Stomach (tissue), 9 donors: ENCODE results near the gene CD151. TPM values are rescaled to one million over a fixed set of nuclear protein-coding genes. Genes with fewer than 3 reads are reported as not detected.

Source experiments
- DNase-seq, 2 donors: peaks; one replicate each; pipeline versions ENCODE4 v3.0.0 to v3.0.0-alpha.2; 2013 to 2019
- H3K27ac ChIP-seq, 5 donors: fragments of 200-600 bp in 4 of 5; sonication (generic) in 4 of 5; one replicate each; pipeline ENCODE4 v1.5.1; 2013 to 2019; ENCODE audit warnings: mild to moderate bottlenecking in 1 of 5, moderate library complexity in 1 of 5
- H3K27me3 ChIP-seq, 3 donors: fragments of 200-600 bp; sonication (generic); one replicate each; pipeline ENCODE4 v1.5.1; 2017 to 2019; ENCODE audit warnings: mixed run types in 1 of 3
- H3K36me3 ChIP-seq, 4 donors: fragments of 200-600 bp; sonication (generic); 1 replicate in 3 of 4; 2 replicates in 1 of 4; pipeline ENCODE4 v1.5.1; 2016 to 2019
- H3K4me1 ChIP-seq, 4 donors: fragments of 200-600 bp; sonication (generic); one replicate each; pipeline ENCODE4 v1.5.1; 2016 to 2019
- H3K4me3 ChIP-seq, 4 donors: fragments of 200-600 bp; sonication (generic) in 3 of 4; one replicate each; pipeline ENCODE4 v1.5.1; 2016 to 2019; ENCODE audit warnings: mild to moderate bottlenecking in 1 of 4
- H3K9me3 ChIP-seq, 4 donors: fragments of 200-600 bp; sonication (generic); one replicate each; pipeline ENCODE4 v1.5.1; 2016 to 2019
- CTCF ChIP-seq, 7 experiments: fragments of 450-650 bp in 4 of 7; fragments of 200-600 bp in 3 of 7; sonication (generic) in 3 of 7; IDR thresholded peaks; one replicate each; pipeline ENCODE4 v1.5.1; 2016 to 2019; ENCODE audit warnings: antibody characterized with exemption in 7 of 7, control low read depth in 2 of 7, mild to moderate bottlenecking in 1 of 7
- EP300 ChIP-seq: sonication (generic); formaldehyde crosslinking; IDR thresholded peaks from one replicate; pipeline ENCODE4 v1.6.1; 2017; ENCODE audit warnings: antibody characterized with exemption
- POLR2A ChIP-seq, 4 donors: fragments of 450-650 bp; IDR thresholded peaks; one replicate each; pipeline ENCODE4 v1.6.1; 2016; ENCODE audit warnings: antibody characterized with exemption in 4 of 4, control low read depth in 2 of 4, mild to moderate bottlenecking in 1 of 4, moderate library complexity in 1 of 4
- POLR2AphosphoS5 ChIP-seq, 3 donors: sonication (generic); formaldehyde crosslinking; IDR thresholded peaks; one replicate each; pipeline ENCODE4 v1.6.1; 2016; ENCODE audit warnings: antibody characterized with exemption in 3 of 3
- WGBS, 5 donors: extraction: QIAGEN DNeasy Blood & Tissue Kit in 3 of 5; methylation state at CpG; one replicate each; pipeline versions ENCODE4 v1.1.5 to v1.1.7; 2013 to 2018; 5-methylcytosine and 5-hydroxymethylcytosine counted together
- intact Hi-C: fragments of 100-400 bp; cut with DNase I; formaldehyde crosslinking; loops from one replicate; pipeline ENCODE4 v1.15.1; 2023; ENCODE audit warnings: low total_unique reads
- polyA plus RNA-seq, 3 donors: library from polyadenylated mRNA; stranded (reverse); fragments of 200-250 nt; gene quantifications; one replicate each; pipeline ENCODE4 v1.2.3, GENCODE V29; 2013
- small RNA-seq, 4 donors: library from RNA; depleted of rRNA; stranded (forward); fragments of <200 nt; gene quantifications; one replicate each; pipeline ENCODE3, GENCODE V24; 2016
- total RNA-seq, 5 donors: library from RNA; depleted of rRNA; stranded (reverse); fragments of >200 nt; gene quantifications; one replicate each; pipeline versions ENCODE4 v1.1.0 to v1.2.3, GENCODE V29; 2014 to 2016
- donor health status: healthy with polysubstance abuse.
- donor health status: Bipolar disorder and iron deficiency.
- donor health status: healthy.

The CD151 gene
- total and polyA plus RNA-seq, 8 donors = 66.7 to 293 (median 159) TPM

DNA sequence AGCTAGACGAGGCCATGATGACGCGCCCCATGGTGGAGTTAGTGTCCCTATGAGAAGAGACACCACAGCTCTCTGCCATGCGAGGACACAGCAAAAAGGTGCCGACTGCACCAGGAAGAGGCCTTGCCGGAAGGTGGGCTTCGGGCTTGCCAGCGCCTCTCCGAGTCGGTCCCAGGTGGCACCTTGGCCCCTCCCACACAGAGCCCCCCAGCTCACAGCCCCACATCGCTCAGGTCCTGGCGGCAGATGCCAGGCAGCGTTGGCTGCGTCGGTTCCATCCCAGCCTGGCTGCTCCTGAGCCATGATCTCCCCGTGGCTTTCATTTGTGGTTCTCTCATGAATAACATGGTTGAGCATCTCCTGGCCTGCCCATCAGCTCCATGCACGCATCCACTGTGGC is 53.8 kb downstream of the CD151 start:
- intact Hi-C loops = no loop called here
- WGBS, 5 donors = 93 to 97% (median 97%) methylated on average over 16 to 17 of the region's 17 CpGs
- no peak for DNase-seq
- TF ChIP-seq CTCF (IDR thresholded peaks at IDR 0.05) = no peak
- no peak for TF ChIP-seq POLR2A (IDR thresholded peaks at IDR 0.05)
- no peak for TF ChIP-seq EP300
- TF ChIP-seq POLR2AphosphoS5 (IDR thresholded peaks at IDR 0.05) = no peak
- Histone ChIP-seq H3K27me3 (no peaks in the 10 kb centered on the region), H3K4me1 (no peaks in the 10 kb centered on the region), H3K9me3 (no peaks in the 10 kb centered on the region), H3K36me3 (peaks cover 10 to 97% (median 71%) of the 10 kb centered on the region in 4 donors), H3K27ac (no peak overlapping the region), H3K4me3 (no peak overlapping the region)

- H3K27me3 ChIP-seq = no peaks in the 10 kb centered on the region
- no peaks in the 10 kb centered on the region for H3K9me3 ChIP-seq
- DNase-seq = no peak
- H3K4me1 ChIP-seq = no peaks in the 10 kb centered on the region
- TF ChIP-seq POLR2AphosphoS5 (IDR thresholded peaks at IDR 0.05) (no peak), CTCF (IDR thresholded peaks at IDR 0.05) (no peak), EP300 (no peak), POLR2A (IDR thresholded peaks at IDR 0.05) (no peak)
- H3K27ac ChIP-seq = no peak overlapping the region
- intact Hi-C loops = no loop called here
- H3K36me3 ChIP-seq = peaks cover 9 to 93% (median 63%) of the 10 kb centered on the region in 4 donors
- H3K4me3 ChIP-seq = no peak overlapping the region
- 95 to 98% (median 96%) methylated on average over 14 of the region's 14 CpGs for WGBS, 5 donors
Measured at GRCh38 chr11:887589-887988, 54.8 kb downstream of the CD151 start.

Small RNA genes lying within 50 kb of the gene (small RNA-seq; reads per million reads assigned to genes)
- 0 reads per million in 4 donors for gene SNORA52

Other genes starting within 250 kb of the CD151 start
- 10 to 100 TPM in 4 of 5 donors, 1 to 10 TPM in 1; 5.7 to 49.1 (median 22.5) TPM for gene IRF7, start 217.0 kb upstream of the CD151 start, total RNA-seq
- 10 to 100 TPM; 33.0 to 43.8 (median 40.8) TPM for gene IRF7, start 217.0 kb upstream of the CD151 start, polyA plus RNA-seq
- gene CDHR5, start 208.0 kb upstream of the CD151 start, total RNA-seq = 10 to 100 TPM in 1 of 5 donors, 1 to 10 TPM in 4; 2.7 to 92.1 (median 5.5) TPM
- 1 to 10 TPM in 1 of 3 donors, under 1 TPM in 2; 0.38 to 2.2 (median 0.92) TPM for gene CDHR5, start 208.0 kb upstream of the CD151 start, polyA plus RNA-seq
- gene SCT, start 205.8 kb upstream of the CD151 start, total RNA-seq = 1 to 10 TPM in 1 of 5 donors, not detected in 4; 3.1 TPM
- under 1 TPM in 1 of 3 donors, not detected in 2; 0.95 TPM for gene SCT, start 205.8 kb upstream of the CD151 start, polyA plus RNA-seq
- gene DRD4, start 195.7 kb upstream of the CD151 start, total RNA-seq = not detected
- gene DRD4, start 195.7 kb upstream of the CD151 start, polyA plus RNA-seq = 1 to 10 TPM in 1 of 3 donors, under 1 TPM in 2; 0.19 to 1.7 (median 0.50) TPM
- 100 to 1,000 TPM in 1 of 5 donors, 10 to 100 TPM in 4; 12.3 to 111 (median 29.4) TPM for gene DEAF1, start 137.7 kb upstream of the CD151 start, total RNA-seq
- gene DEAF1, start 137.7 kb upstream of the CD151 start, polyA plus RNA-seq = 10 to 100 TPM; 41.4 to 51.8 (median 45.1) TPM
- gene TMEM80, start 137.1 kb upstream of the CD151 start, total RNA-seq = 10 to 100 TPM in 4 of 5 donors, 1 to 10 TPM in 1; 4.9 to 46.5 (median 21.5) TPM
- gene TMEM80, start 137.1 kb upstream of the CD151 start, polyA plus RNA-seq = 10 to 100 TPM in 2 of 3 donors, 1 to 10 TPM in 1; 9.0 to 30.8 (median 18.1) TPM
- 100 to 1,000 TPM in 4 of 5 donors, 10 to 100 TPM in 1; 45.0 to 617 (median 306) TPM for gene EPS8L2, start 126.7 kb upstream of the CD151 start, total RNA-seq
- 100 to 1,000 TPM in 1 of 3 donors, 10 to 100 TPM in 2; 91.5 to 190 (median 96.2) TPM for gene EPS8L2, start 126.7 kb upstream of the CD151 start, polyA plus RNA-seq
- gene TALDO1, start 85.5 kb upstream of the CD151 start, total RNA-seq = 100 to 1,000 TPM in 4 of 5 donors, 10 to 100 TPM in 1; 85.9 to 258 (median 175) TPM
- 100 to 1,000 TPM; 139 to 214 (median 208) TPM for gene TALDO1, start 85.5 kb upstream of the CD151 start, polyA plus RNA-seq
- 10 to 100 TPM in 4 of 5 donors, 1 to 10 TPM in 1; 9.9 to 68.1 (median 13.4) TPM for gene GATD1, start 55.5 kb upstream of the CD151 start, total RNA-seq
- 10 to 100 TPM; 21.0 to 63.2 (median 24.7) TPM for gene GATD1, start 55.5 kb upstream of the CD151 start, polyA plus RNA-seq
- not detected for gene CEND1, start 42.9 kb upstream of the CD151 start, total RNA-seq
- under 1 TPM in 1 of 3 donors, not detected in 2; 0.23 TPM for gene CEND1, start 42.9 kb upstream of the CD151 start, polyA plus RNA-seq
- gene SLC25A22, start 34.7 kb upstream of the CD151 start, total RNA-seq = 1 to 10 TPM in 4 of 5 donors, not detected in 1; 5.5 to 9.8 (median 7.4) TPM
- gene SLC25A22, start 34.7 kb upstream of the CD151 start, polyA plus RNA-seq = 10 to 100 TPM; 10.1 to 11.9 (median 11.8) TPM
- gene PIDD1, start 27.7 kb upstream of the CD151 start, total RNA-seq = 100 to 1,000 TPM in 1 of 5 donors, 10 to 100 TPM in 3, 1 to 10 TPM in 1; 5.9 to 503 (median 57.1) TPM
- gene PIDD1, start 27.7 kb upstream of the CD151 start, polyA plus RNA-seq = 10 to 100 TPM; 20.5 to 25.6 (median 25.5) TPM
- 1,000 to 10,000 TPM in 1 of 5 donors, 100 to 1,000 TPM in 4; 360 to 5,956 (median 454) TPM for gene RPLP2, start 23.0 kb upstream of the CD151 start, total RNA-seq
- 1,000 to 10,000 TPM; 1,397 to 2,170 (median 1,669) TPM for gene RPLP2, start 23.0 kb upstream of the CD151 start, polyA plus RNA-seq
- gene PNPLA2, start 14.0 kb upstream of the CD151 start, total RNA-seq = 100 to 1,000 TPM in 3 of 5 donors, 10 to 100 TPM in 2; 33.4 to 385 (median 139) TPM
- 10 to 100 TPM; 41.7 to 85.1 (median 77.8) TPM for gene PNPLA2, start 14.0 kb upstream of the CD151 start, polyA plus RNA-seq
- gene CRACR2B, start 5.0 kb upstream of the CD151 start, total RNA-seq = 100 to 1,000 TPM in 4 of 5 donors, 10 to 100 TPM in 1; 12.7 to 556 (median 165) TPM
- gene CRACR2B, start 5.0 kb upstream of the CD151 start, polyA plus RNA-seq = 100 to 1,000 TPM; 105 to 133 (median 119) TPM
- gene POLR2L, start 9.6 kb downstream of the CD151 start, total RNA-seq = 100 to 1,000 TPM in 1 of 5 donors, 10 to 100 TPM in 4; 13.8 to 407 (median 63.4) TPM
- 100 to 1,000 TPM; 130 to 160 (median 152) TPM for gene POLR2L, start 9.6 kb downstream of the CD151 start, polyA plus RNA-seq
- 100 to 1,000 TPM in 1 of 5 donors, 10 to 100 TPM in 4; 20.5 to 116 (median 29.7) TPM for gene TSPAN4, start 9.9 kb downstream of the CD151 start, total RNA-seq
- 10 to 100 TPM; 10.5 to 29.8 (median 26.4) TPM for gene TSPAN4, start 9.9 kb downstream of the CD151 start, polyA plus RNA-seq
- 100 to 1,000 TPM in 1 of 5 donors, 10 to 100 TPM in 4; 35.4 to 121 (median 78.6) TPM for gene CHID1, start 77.9 kb downstream of the CD151 start, total RNA-seq
- gene CHID1, start 77.9 kb downstream of the CD151 start, polyA plus RNA-seq = 10 to 100 TPM; 40.9 to 46.4 (median 42.3) TPM
- 100 to 1,000 TPM in 2 of 5 donors, 10 to 100 TPM in 3; 30.3 to 350 (median 64.5) TPM for gene AP2A2, start 92.9 kb downstream of the CD151 start, total RNA-seq
- gene AP2A2, start 92.9 kb downstream of the CD151 start, polyA plus RNA-seq = 10 to 100 TPM; 15.0 to 19.1 (median 18.1) TPM
- 100 to 1,000 TPM in 2 of 5 donors, 10 to 100 TPM in 2, under 1 TPM in 1; 0.29 to 215 (median 84.4) TPM for gene MUC6, start 203.8 kb downstream of the CD151 start, total RNA-seq
- gene MUC6, start 203.8 kb downstream of the CD151 start, polyA plus RNA-seq = 100 to 1,000 TPM in 2 of 3 donors, 10 to 100 TPM in 1; 80.3 to 170 (median 150) TPM
- 1,000 to 10,000 TPM in 1 of 5 donors, 1 to 10 TPM in 1, under 1 TPM in 3; under 0.01 to 1,040 (median 0.45) TPM for gene MUC2, start 241.9 kb downstream of the CD151 start, total RNA-seq
- not detected for gene MUC2, start 241.9 kb downstream of the CD151 start, polyA plus RNA-seq